ENCODE measurements around the gene TRERF1.
"Not testable (repeated sequence)": the region's sequence is repeated elsewhere in the genome, so short reads cannot be mapped to it uniquely, and the experiment has no call there.

The TRERF1 gene

GRCh38 chr6:42451333-42452170 is at the start of gene TRERF1:
Gene TRERF1, minus strand, starts transcription at chr6:42451926. Its CDS starts 182,336 bp downstream, at chr6:42269590.
- peak; percentile 73 for DNase-seq (ENCODE audit: low read depth)

GRCh38 chr6:42498473-42499128 is 46.9 kb upstream of the TRERF1 start:
- no peak for DNase-seq (ENCODE audit: low read depth)

- no peak for DNase-seq (ENCODE audit: low read depth)
These were observed 42.3 kb upstream of the TRERF1 start for GRCh38 chr6:42493914-42494539.

GRCh38 chr6:42488129-42488528 is 36.4 kb upstream of the TRERF1 start:
- DNase-seq (ENCODE audit: low read depth) = no peak

GRCh38 chr6:42484261-42484660 is 32.5 kb upstream of the TRERF1 start:
- DNase-seq (ENCODE audit: low read depth) = no peak

GRCh38 chr6:42482174-42482573 is 30.4 kb upstream of the TRERF1 start:
- DNase-seq (ENCODE audit: low read depth) = peak; percentile 30

GRCh38 chr6:42471714-42472113 is 20.0 kb upstream of the TRERF1 start:
- no peak for DNase-seq (ENCODE audit: low read depth)

GRCh38 chr6:42471142-42471541 is 19.4 kb upstream of the TRERF1 start:
- no peak for DNase-seq (ENCODE audit: low read depth)

GRCh38 chr6:42468273-42468672 is 16.5 kb upstream of the TRERF1 start:
- no peak for DNase-seq (ENCODE audit: low read depth)

GRCh38 chr6:42467651-42468050 is 15.9 kb upstream of the TRERF1 start:
- DNase-seq (ENCODE audit: low read depth) = no peak

- not testable (repeated sequence) for DNase-seq (ENCODE audit: low read depth)
These were observed 14.7 kb upstream of the TRERF1 start for GRCh38 chr6:42466470-42466869.

- no peak for DNase-seq (ENCODE audit: low read depth)
These were observed 10.8 kb upstream of the TRERF1 start for GRCh38 chr6:42462474-42462972.

- peak; percentile 60 for DNase-seq (ENCODE audit: low read depth)
These were observed 9.2 kb upstream of the TRERF1 start for GRCh38 chr6:42460883-42461282.

GRCh38 chr6:42459888-42460287 is 8.2 kb upstream of the TRERF1 start:
- no peak for DNase-seq (ENCODE audit: low read depth)

- no peak for DNase-seq (ENCODE audit: low read depth)
These were observed 2.7 kb upstream of the TRERF1 start for GRCh38 chr6:42454428-42454791.

- peak; percentile 47 for DNase-seq (ENCODE audit: low read depth)
These were observed 2.1 kb upstream of the TRERF1 start for GRCh38 chr6:42453654-42454427.

GRCh38 chr6:42453031-42453653 is 1.4 kb upstream of the TRERF1 start:
- peak; percentile 95 for DNase-seq (ENCODE audit: low read depth)

- peak; percentile 79 for DNase-seq (ENCODE audit: low read depth)
These were observed 675 bp upstream of the TRERF1 start for GRCh38 chr6:42452171-42453030.

- peak; percentile 44 for DNase-seq (ENCODE audit: low read depth)
These were observed 1.0 kb downstream of the TRERF1 start for GRCh38 chr6:42450477-42451332.

Measured in iris pigment epithelial cell (primary cell).